GM19452 (cell line): ENCODE measurements around the gene TIMELESS.
"Not testable (repeated sequence)": the region's sequence is repeated elsewhere in the genome, so short reads cannot be mapped to it uniquely, and the experiment has no call there.

ENCODE experiments used
- ATAC-seq: cut with Tn5 transposase; IDR thresholded peaks from one replicate; pipeline ENCODE4 v1.9.1; 2021; ENCODE audit not compliant: unreplicated experiment

Gene TIMELESS

GRCh38 chr12:56468216-56469006 is 19.2 kb upstream of the TIMELESS start, which contains the start of gene SPRYD4:
Gene SPRYD4 (plus strand): TSS chr12:56468578. CDS start chr12:56468592, 14 bp downstream.
- peak; percentile 86 for ATAC-seq

- ATAC-seq, result no peak
These were observed 13.3 kb upstream of the TIMELESS start for GRCh38 chr12:56462565-56462964.

GRCh38 chr12:56461235-56462159 is 12.3 kb upstream of the TIMELESS start:
- ATAC-seq, result no peak

- no peak for ATAC-seq
These were observed 8.6 kb upstream of the TIMELESS start for GRCh38 chr12:56457817-56458216.

GRCh38 chr12:56454557-56454956 is 5.3 kb upstream of the TIMELESS start, which contains the start of gene MIP:
Gene MIP (minus strand): TSS chr12:56454657. CDS start chr12:56454613, 44 bp downstream.
- ATAC-seq, result no peak

- ATAC-seq, result no peak
These were observed 1.9 kb upstream of the TIMELESS start for GRCh38 chr12:56451147-56451546.

- no peak for ATAC-seq
These were observed 1.0 kb upstream of the TIMELESS start for GRCh38 chr12:56450241-56450640.

- ATAC-seq, result no peak
These were observed 377 bp upstream of the TIMELESS start for GRCh38 chr12:56449622-56449984.

- not testable (repeated sequence) for ATAC-seq
These were observed 6.0 kb downstream of the TIMELESS start for GRCh38 chr12:56443208-56443607.

- no peak for ATAC-seq
These were observed 11.6 kb downstream of the TIMELESS start for GRCh38 chr12:56437430-56438176.

- ATAC-seq, result no peak
These were observed 14.4 kb downstream of the TIMELESS start for GRCh38 chr12:56434828-56435227.

GRCh38 chr12:56431850-56432249 is 17.4 kb downstream of the TIMELESS start:
- ATAC-seq, result no peak

GRCh38 chr12:56431288-56431687 is 17.9 kb downstream of the TIMELESS start:
- ATAC-seq, result no peak

GRCh38 chr12:56425940-56426438 is 23.2 kb downstream of the TIMELESS start:
- no peak for ATAC-seq

- ATAC-seq, result no peak
These were observed 24.0 kb downstream of the TIMELESS start for GRCh38 chr12:56425193-56425592.

- ATAC-seq, result no peak
These were observed 28.8 kb downstream of the TIMELESS start for GRCh38 chr12:56420411-56420810.

- no peak for ATAC-seq
These were observed 31.5 kb downstream of the TIMELESS start for GRCh38 chr12:56417739-56418138.

- ATAC-seq, result no peak
These were observed 34.8 kb downstream of the TIMELESS start for GRCh38 chr12:56414401-56414800.

GRCh38 chr12:56413392-56413791 is 35.8 kb downstream of the TIMELESS start:
- no peak for ATAC-seq

- ATAC-seq, result no peak
These were observed 37.2 kb downstream of the TIMELESS start for GRCh38 chr12:56411781-56412639.
